Esophagus muscularis mucosa (tissue), 3 donors: Measurements from ENCODE around the gene PPP1R12B.

Experiments used
- POLR2A ChIP-seq: fragments of 450-650 bp; IDR thresholded peaks from one replicate; pipeline ENCODE4 v1.6.1; 2017; ENCODE audit warnings: antibody characterized with exemption, moderate library complexity, mild to moderate bottlenecking, low read depth
- TF ChIP-seq, protein P1 (sequence below), 3 experiments: fragments of 200-600 bp in 2 of 3; fragments of 450-650 bp in 1 of 3; sonication (generic) in 2 of 3; IDR thresholded peaks; one replicate each; pipeline ENCODE4 v1.5.1; 2017 to 2019; ENCODE audit warnings: antibody characterized with exemption in 3 of 3, mild to moderate bottlenecking in 2 of 3, moderate library complexity in 1 of 3

DNA sequence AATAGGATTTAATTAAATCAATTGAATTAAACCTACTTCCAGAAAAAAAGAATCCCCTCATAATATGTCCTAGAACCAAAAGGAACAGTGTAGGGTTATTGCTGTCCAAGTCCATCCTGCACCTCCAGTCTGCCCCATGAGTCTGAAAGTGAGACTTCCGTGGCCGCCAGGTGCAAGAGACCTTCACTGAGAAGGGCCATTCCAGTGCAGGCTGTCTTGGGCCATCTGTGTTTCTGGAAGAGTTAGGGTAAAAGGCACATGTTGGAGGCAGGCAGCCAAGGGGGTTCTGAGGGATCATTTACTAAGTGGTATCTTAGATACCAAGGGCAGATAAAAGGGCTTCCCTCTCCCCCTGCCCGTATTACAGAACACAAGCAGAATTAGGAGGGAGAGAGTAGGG, 37.8 kb upstream of the PPP1R12B start:
- TF ChIP-seq, protein P1, sequence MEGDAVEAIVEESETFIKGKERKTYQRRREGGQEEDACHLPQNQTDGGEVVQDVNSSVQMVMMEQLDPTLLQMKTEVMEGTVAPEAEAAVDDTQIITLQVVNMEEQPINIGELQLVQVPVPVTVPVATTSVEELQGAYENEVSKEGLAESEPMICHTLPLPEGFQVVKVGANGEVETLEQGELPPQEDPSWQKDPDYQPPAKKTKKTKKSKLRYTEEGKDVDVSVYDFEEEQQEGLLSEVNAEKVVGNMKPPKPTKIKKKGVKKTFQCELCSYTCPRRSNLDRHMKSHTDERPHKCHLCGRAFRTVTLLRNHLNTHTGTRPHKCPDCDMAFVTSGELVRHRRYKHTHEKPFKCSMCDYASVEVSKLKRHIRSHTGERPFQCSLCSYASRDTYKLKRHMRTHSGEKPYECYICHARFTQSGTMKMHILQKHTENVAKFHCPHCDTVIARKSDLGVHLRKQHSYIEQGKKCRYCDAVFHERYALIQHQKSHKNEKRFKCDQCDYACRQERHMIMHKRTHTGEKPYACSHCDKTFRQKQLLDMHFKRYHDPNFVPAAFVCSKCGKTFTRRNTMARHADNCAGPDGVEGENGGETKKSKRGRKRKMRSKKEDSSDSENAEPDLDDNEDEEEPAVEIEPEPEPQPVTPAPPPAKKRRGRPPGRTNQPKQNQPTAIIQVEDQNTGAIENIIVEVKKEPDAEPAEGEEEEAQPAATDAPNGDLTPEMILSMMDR (IDR thresholded peaks at IDR 0.05) = no peak
- TF ChIP-seq POLR2A = no peak
